OCI-LY3 (cell line): ENCODE results near the gene HECTD4.
"Not testable (repeated sequence)": the region's sequence is repeated elsewhere in the genome, so short reads cannot be mapped to it uniquely, and the experiment has no call there.

Experiments
- EZH2phosphoT487 ChIP-seq: fragments of 200-600 bp; shearing (Covaris generic); IDR thresholded peaks from 2 replicates; pipeline ENCODE4 v1.6.1; 2018; ENCODE audit warnings: antibody characterized with exemption, mixed run types, low read depth
- TF ChIP-seq, protein P1 (sequence below): fragments of 200-600, 300-600 bp; sonication (generic); IDR thresholded peaks from 2 replicates; pipeline ENCODE4 v1.5.1; 2014; ENCODE audit warnings: antibody characterized with exemption, low read length, low read depth

GRCh38 chr12:112348926-112349325 lies 33.3 kb downstream of the HECTD4 start:
- TF ChIP-seq, protein P1, sequence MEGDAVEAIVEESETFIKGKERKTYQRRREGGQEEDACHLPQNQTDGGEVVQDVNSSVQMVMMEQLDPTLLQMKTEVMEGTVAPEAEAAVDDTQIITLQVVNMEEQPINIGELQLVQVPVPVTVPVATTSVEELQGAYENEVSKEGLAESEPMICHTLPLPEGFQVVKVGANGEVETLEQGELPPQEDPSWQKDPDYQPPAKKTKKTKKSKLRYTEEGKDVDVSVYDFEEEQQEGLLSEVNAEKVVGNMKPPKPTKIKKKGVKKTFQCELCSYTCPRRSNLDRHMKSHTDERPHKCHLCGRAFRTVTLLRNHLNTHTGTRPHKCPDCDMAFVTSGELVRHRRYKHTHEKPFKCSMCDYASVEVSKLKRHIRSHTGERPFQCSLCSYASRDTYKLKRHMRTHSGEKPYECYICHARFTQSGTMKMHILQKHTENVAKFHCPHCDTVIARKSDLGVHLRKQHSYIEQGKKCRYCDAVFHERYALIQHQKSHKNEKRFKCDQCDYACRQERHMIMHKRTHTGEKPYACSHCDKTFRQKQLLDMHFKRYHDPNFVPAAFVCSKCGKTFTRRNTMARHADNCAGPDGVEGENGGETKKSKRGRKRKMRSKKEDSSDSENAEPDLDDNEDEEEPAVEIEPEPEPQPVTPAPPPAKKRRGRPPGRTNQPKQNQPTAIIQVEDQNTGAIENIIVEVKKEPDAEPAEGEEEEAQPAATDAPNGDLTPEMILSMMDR, result not testable (repeated sequence)
- TF ChIP-seq EZH2phosphoT487, result not testable (repeated sequence)
